Nephron (organoid): ENCODE results near the gene EXPH5.

ENCODE experiments used
- H3K27ac Mint-ChIP-seq, 3 experiments: 2 replicates each; pipeline ENCODE4 v1.8.0; 2020; ENCODE audit warnings: mixed read lengths in 3 of 3, mild to moderate bottlenecking in 2 of 3, moderate library complexity in 1 of 3
- H3K27me3 Mint-ChIP-seq: 2 replicates; pipeline ENCODE4 v1.8.0; 2021; ENCODE audit warnings: low read depth, mild to moderate bottlenecking, moderate library complexity, mixed read lengths
- H3K36me3 Mint-ChIP-seq: 2 replicates; pipeline ENCODE4 v1.8.0; 2020; ENCODE audit warnings: low read depth, mixed read lengths
- H3K4me1 Mint-ChIP-seq: 2 replicates; pipeline ENCODE4 v1.8.0; 2020; ENCODE audit warnings: mixed read lengths
- H3K4me3 Mint-ChIP-seq, 3 experiments: 2 replicates each; pipeline ENCODE4 v1.8.0; 2020; ENCODE audit warnings: mild to moderate bottlenecking in 3 of 3, mixed read lengths in 3 of 3, moderate library complexity in 2 of 3
- H3K9me3 Mint-ChIP-seq: 2 replicates; pipeline ENCODE4 v1.8.0; 2020; ENCODE audit warnings: mixed read lengths
- TF ChIP-seq, protein P1 (sequence below), 3 experiments: fragments of 200-600 bp; sonication (generic); IDR thresholded peaks; one replicate each; pipeline ENCODE4 v1.5.0; 2021; ENCODE audit warnings: antibody characterized with exemption in 3 of 3; ENCODE audit not compliant: unreplicated experiment in 3 of 3

EXPH5 gene

DNA sequence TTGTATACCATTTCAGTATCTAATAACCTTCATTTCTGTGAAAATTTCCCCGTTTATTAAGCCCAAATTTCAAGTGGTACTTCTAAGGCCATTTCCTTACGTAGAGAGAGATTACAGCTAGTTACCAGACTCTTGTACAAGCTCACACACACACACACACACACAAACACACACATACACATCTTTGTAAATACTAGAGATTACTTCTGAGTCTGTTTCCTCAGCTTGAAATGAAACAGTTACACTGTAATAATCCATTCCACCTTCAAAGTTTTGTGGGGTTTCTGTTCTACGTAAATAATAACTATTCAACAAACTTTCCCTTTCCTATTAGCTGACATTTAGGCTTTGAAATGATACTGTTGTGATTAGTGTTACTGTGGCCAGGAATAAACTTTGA is 101.6 kb downstream of the EXPH5 start:
- TF ChIP-seq, protein P1, sequence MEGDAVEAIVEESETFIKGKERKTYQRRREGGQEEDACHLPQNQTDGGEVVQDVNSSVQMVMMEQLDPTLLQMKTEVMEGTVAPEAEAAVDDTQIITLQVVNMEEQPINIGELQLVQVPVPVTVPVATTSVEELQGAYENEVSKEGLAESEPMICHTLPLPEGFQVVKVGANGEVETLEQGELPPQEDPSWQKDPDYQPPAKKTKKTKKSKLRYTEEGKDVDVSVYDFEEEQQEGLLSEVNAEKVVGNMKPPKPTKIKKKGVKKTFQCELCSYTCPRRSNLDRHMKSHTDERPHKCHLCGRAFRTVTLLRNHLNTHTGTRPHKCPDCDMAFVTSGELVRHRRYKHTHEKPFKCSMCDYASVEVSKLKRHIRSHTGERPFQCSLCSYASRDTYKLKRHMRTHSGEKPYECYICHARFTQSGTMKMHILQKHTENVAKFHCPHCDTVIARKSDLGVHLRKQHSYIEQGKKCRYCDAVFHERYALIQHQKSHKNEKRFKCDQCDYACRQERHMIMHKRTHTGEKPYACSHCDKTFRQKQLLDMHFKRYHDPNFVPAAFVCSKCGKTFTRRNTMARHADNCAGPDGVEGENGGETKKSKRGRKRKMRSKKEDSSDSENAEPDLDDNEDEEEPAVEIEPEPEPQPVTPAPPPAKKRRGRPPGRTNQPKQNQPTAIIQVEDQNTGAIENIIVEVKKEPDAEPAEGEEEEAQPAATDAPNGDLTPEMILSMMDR (IDR thresholded peaks at IDR 0.05; ENCODE audit: unreplicated experiment in 3 of 3), result no peak
- Mint-ChIP-seq H3K27ac (no peak overlapping the region), H3K4me1 (peaks cover 21% of the 10 kb centered on the region), H3K36me3 (peaks cover 29% of the 10 kb centered on the region), H3K27me3 (no peaks in the 10 kb centered on the region), H3K9me3 (no peaks in the 10 kb centered on the region), H3K4me3 (no peak overlapping the region)

DNA sequence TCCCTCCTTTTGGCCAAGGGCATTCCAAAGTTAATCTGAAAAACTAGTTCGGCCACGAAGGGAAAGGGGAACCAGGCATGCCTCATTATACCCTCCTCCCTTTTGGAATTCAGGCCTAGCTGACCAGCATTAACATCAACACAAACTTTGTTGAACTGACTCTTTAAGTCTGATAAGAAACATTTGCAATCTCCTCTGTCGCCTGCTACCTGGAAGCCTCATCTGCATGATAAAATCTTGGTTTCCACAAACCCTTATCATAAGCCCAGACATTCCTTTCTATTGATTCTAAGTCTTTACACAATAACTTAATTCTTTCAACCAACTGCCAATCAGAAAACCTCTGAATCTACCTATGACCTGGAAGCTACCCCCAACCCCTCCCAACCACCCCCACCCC is 106.7 kb downstream of the EXPH5 start:
- TF ChIP-seq, protein P1 (IDR thresholded peaks at IDR 0.05; ENCODE audit: unreplicated experiment in 3 of 3), result no peak
- Mint-ChIP-seq H3K36me3 (peaks cover 55% of the 10 kb centered on the region), H3K27me3 (no peaks in the 10 kb centered on the region), H3K4me1 (no peaks in the 10 kb centered on the region), H3K9me3 (no peaks in the 10 kb centered on the region), H3K4me3 (no peak overlapping the region), H3K27ac (no peak overlapping the region)

DNA sequence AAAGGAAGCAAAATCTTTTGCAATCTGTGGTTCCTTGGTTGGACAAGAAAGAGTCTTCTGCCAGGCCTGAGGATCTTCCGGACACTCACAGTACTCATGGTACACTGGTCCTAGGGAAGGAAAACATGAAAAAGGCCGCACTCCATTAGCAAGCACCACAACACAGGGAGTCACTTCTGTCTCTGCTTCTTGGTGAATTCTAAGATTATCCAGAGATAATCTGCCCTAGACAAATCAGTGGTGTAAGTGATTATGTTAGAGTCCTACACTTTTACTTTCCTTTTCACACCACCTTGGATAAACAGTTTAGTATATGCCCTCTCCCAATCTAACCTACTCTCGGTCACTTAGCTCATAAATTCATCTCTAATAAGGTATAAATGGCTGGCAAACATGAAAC is 107.2 kb downstream of the EXPH5 start:
- no peak overlapping the region for H3K4me3 Mint-ChIP-seq
- H3K9me3 Mint-ChIP-seq, result no peaks in the 10 kb centered on the region
- H3K27ac Mint-ChIP-seq, result no peak overlapping the region
- no peaks in the 10 kb centered on the region for H3K27me3 Mint-ChIP-seq
- TF ChIP-seq, protein P1 (IDR thresholded peaks at IDR 0.05; ENCODE audit: unreplicated experiment in 3 of 3), result no peak
- no peaks in the 10 kb centered on the region for H3K4me1 Mint-ChIP-seq
- peaks cover 57% of the 10 kb centered on the region for H3K36me3 Mint-ChIP-seq

DNA sequence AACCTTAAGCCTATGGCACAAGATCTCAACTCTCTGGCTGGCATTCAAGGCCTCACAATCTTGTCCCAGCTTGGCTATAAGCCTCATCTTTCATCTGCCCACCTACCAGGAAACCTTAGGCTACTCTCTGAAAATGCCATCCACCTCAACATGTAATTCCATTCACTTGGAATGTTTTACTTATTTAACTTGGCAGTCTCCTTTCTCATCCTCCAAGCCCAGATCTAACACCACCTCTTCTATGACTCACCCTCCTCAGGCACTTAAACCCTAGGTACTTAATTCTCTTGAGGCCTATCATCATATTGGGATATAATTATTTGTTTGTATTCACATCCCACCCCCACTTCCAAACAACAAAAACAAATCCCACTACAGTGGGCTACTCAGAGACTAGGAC is 110.4 kb downstream of the EXPH5 start:
- TF ChIP-seq, protein P1 (IDR thresholded peaks at IDR 0.05; ENCODE audit: unreplicated experiment in 3 of 3), result no peak
- no peak overlapping the region for H3K27ac Mint-ChIP-seq
- no peaks in the 10 kb centered on the region for H3K27me3 Mint-ChIP-seq
- H3K36me3 Mint-ChIP-seq, result peaks cover 45% of the 10 kb centered on the region
- no peak overlapping the region for H3K4me3 Mint-ChIP-seq
- no peaks in the 10 kb centered on the region for H3K9me3 Mint-ChIP-seq
- H3K4me1 Mint-ChIP-seq, result no peaks in the 10 kb centered on the region

DNA sequence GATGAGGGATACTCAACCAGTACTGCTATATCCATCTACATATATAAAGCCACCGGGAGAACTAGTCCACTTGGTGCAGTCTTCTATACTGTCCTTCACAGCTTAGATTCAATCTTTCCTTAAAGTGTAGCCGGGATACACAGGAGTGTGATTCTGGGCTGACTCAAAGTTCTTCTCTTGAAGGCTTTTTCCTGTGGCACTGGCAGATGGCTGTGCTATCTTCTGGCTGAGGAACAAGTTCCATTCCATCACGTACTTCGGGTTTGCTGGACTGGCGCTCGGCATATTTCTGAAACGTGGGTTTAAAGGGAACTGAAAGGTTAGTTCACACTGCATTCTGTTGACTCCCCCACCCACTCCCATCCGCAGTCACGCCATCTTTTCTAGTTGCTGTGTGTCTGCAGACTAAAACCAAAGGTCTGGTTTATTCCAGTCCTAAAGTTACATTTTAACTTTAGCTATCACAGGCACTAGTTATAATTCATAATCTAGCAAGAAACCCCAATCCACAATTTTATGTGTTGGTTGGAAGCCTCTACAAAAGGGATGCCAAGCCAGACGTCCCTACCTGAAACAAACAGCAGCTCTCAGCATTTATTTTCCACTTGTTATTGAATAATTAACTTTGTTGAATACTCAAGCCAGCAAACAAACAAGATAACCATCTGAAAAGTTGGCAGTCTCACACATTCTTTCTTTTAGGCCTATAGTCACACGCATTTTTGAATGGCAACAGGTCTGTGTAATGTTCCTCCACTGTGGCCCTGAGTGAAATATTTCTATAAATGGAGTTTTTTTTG is 118.7 kb downstream of the EXPH5 start:
- Mint-ChIP-seq H3K4me3 (no peak overlapping the region), H3K4me1 (no peaks in the 10 kb centered on the region), H3K36me3 (peaks cover 26% of the 10 kb centered on the region), H3K27ac (peak overlapping the region; percentile 61 to 88 (median 83)), H3K27me3 (no peaks in the 10 kb centered on the region), H3K9me3 (no peaks in the 10 kb centered on the region)
- TF ChIP-seq, protein P1 (IDR thresholded peaks at IDR 0.05; ENCODE audit: unreplicated experiment in 3 of 3), result no peak

DNA sequence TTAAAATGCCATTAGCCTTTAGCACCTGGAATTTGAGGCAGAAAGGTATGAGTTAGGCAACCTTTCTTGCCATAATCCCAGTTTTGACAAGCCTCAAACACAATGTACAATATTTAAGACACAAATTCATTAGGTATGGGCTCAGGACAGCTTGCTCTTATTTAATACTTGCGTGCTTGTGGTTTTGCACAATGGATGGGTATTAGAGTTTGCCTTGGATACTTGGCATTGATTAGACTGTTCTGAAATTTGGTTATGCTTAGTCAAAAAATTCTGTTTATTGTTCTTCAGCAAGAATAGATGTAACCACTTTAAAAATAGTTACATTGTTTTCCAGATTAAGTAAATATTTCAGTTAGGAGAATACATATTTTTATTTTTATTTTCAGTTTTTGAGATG is 120.9 kb downstream of the EXPH5 start:
- H3K27ac Mint-ChIP-seq, result no peak overlapping the region
- no peaks in the 10 kb centered on the region for H3K4me1 Mint-ChIP-seq
- TF ChIP-seq, protein P1 (IDR thresholded peaks at IDR 0.05; ENCODE audit: unreplicated experiment in 3 of 3), result no peak
- no peaks in the 10 kb centered on the region for H3K27me3 Mint-ChIP-seq
- H3K36me3 Mint-ChIP-seq, result peaks cover 21% of the 10 kb centered on the region
- no peak overlapping the region for H3K4me3 Mint-ChIP-seq
- H3K9me3 Mint-ChIP-seq, result no peaks in the 10 kb centered on the region
